GM19239 (cell line): ENCODE measurements around the gene UCN2.
"Not testable (repeated sequence)": the region's sequence is repeated elsewhere in the genome, so short reads cannot be mapped to it uniquely, and the experiment has no call there.

Source experiments
- DNase-seq: peaks from one replicate; pipeline ENCODE4 v3.0.0; 2011; ENCODE audit warnings: low spot score; ENCODE audit not compliant: insufficient read length
- FAIRE-seq: peaks from 2 replicates; lab custom pipeline; 2011; peaks lifted over from hg19 to GRCh38; lab: Jason Lieb, UNC

The UCN2 gene

DNA sequence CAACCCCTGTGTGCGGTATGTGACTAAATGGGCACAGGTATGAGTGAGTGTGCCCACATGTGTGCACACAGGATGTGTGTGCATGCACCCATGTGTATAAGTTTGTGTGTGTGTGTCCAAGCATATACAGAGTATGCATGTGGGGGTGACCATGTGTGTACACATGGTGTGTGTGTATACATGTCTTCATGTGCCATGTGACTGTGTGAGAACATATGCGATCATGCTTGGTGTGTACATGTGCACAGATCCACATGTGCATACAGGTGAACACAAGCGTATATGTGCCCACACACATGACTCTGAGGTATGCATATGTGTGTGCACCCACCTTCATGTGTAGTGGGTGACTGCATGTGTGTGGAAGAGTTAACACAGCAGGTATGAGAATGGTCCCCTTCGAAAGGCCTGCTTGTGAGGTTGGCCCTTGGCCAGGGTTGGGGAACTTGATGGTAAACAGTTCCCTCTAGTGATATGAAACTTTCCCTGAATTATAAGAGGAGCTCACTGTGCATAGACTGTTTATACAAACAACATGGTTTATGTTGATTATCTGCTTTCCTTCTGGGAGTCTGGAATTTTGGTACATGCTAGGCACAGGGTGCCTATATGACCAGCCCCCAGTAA is 17.3 kb downstream of the UCN2 start:
- DNase-seq (no peak), FAIRE-seq (no peak)

DNA sequence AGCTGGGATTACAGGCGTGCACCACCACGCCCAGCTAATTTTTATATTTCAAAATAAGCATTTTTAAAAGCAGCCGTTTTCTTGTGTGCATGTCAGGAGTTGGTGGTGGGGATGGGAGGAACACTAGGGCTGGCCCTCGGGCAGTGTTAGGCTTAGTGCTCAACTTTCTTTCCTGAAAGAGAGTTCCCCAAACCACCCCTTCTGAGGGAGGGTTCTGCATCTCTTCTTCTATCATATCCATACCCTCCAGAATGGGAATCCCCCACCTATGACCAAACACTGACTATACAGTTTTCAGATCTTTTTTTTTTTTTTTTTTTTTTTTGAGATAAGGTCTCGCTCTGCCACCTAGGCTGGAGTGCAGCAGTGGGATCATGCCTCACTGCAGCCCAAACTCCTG is 19.4 kb downstream of the UCN2 start:
- FAIRE-seq, result no peak
- DNase-seq, result no peak

GRCh38 chr3:48543271-48543866 is 20.2 kb downstream of the UCN2 start:
- DNase-seq (no peak), FAIRE-seq (no peak)

- FAIRE-seq, result no peak
- DNase-seq, result no peak
Observed at GRCh38 chr3:48538451-48538850, 25.1 kb downstream of the UCN2 start.

GRCh38 chr3:48536785-48537184 is 26.8 kb downstream of the UCN2 start:
- DNase-seq, result no peak
- FAIRE-seq, result no peak

GRCh38 chr3:48536116-48536515 is 27.5 kb downstream of the UCN2 start:
- no peak for FAIRE-seq
- no peak for DNase-seq

GRCh38 chr3:48535578-48535977 is 28.0 kb downstream of the UCN2 start:
- DNase-seq, result no peak
- no peak for FAIRE-seq

GRCh38 chr3:48532977-48533337 is 30.6 kb downstream of the UCN2 start:
- no peak for DNase-seq
- FAIRE-seq, result no peak

DNA sequence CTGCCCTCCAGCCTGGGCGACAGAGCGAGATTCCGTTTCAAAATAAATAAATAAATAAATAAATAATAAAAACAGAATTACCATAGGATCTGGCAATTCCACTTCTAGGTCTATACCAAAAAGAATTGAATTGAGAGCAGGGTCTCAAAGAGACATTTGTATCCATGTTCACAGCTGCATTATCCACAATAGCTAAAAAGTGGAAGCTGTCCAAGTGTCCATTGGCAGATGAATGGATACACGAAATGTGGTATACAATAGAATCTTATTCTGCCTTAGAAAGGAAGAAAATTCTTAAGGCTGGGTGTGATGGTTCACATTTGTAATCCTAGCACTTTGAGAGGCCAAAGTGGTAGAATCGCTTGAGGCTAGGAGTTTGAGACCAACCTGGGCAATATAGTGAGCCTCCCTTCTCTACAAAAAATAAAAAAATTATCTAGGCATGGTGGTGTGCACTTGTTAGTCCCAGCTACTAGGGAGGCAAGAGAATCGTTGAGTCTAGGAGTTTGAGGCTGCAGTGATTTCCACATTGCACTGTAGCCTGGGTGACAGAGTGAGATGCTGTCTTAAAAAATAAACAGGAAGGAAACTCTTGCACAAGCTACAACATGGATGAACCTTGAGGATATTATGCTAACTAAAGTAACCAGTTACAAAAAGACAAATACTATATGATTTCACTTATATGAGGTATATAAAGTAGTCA is 31.2 kb downstream of the UCN2 start:
- no peak for DNase-seq
- FAIRE-seq, result no peak

- not testable (repeated sequence) for DNase-seq, FAIRE-seq
Observed at GRCh38 chr3:48530701-48531100, 32.9 kb downstream of the UCN2 start.

- FAIRE-seq (no peak), DNase-seq (no peak)
Observed at GRCh38 chr3:48528754-48529153, 34.8 kb downstream of the UCN2 start.

DNA sequence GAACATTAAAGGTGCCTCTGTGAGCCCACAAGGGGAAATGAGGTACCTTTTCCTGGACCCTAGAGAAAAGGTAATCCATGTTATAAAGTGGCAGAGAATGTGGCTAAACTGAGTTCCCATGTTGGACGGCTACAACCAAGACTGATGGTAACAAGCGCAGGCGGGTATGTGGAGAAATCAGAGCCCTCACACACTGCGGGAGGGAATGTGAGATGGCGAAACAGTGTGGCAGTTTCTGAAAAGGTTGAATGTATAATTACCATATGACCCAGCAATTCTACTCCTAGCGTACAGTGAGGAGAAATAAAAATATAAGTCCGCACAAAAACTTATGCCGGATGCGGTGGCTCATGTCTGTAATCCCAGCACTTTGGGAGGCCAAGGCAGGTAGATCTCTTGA is 35.5 kb downstream of the UCN2 start:
- DNase-seq (no peak), FAIRE-seq (no peak)

GRCh38 chr3:48524970-48525369 is 38.6 kb downstream of the UCN2 start:
- FAIRE-seq (no peak), DNase-seq (no peak)

DNA sequence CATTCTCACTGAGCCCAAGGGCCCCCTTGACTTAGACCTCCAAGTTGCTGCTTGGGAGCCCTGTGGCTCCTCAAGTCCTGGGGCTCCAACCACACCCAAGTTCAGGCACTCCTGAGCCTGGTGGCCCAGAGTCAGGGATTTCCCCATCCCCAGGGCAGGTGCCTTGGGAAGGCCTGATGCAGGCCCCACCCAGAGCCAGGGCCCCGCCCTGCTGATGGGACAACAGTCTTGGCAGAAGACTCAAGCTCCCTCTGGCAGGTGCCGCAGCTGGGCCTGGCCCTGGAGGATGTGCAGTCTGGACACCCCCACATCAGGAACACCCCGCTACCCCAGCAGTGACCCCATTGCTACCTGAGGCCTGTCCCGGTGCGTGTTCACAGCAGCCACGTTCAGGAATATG is 41.9 kb downstream of the UCN2 start:
- DNase-seq, result no peak
- no peak for FAIRE-seq

- FAIRE-seq (no peak), DNase-seq (no peak)
Observed at GRCh38 chr3:48519277-48519643, 44.3 kb downstream of the UCN2 start.

DNA sequence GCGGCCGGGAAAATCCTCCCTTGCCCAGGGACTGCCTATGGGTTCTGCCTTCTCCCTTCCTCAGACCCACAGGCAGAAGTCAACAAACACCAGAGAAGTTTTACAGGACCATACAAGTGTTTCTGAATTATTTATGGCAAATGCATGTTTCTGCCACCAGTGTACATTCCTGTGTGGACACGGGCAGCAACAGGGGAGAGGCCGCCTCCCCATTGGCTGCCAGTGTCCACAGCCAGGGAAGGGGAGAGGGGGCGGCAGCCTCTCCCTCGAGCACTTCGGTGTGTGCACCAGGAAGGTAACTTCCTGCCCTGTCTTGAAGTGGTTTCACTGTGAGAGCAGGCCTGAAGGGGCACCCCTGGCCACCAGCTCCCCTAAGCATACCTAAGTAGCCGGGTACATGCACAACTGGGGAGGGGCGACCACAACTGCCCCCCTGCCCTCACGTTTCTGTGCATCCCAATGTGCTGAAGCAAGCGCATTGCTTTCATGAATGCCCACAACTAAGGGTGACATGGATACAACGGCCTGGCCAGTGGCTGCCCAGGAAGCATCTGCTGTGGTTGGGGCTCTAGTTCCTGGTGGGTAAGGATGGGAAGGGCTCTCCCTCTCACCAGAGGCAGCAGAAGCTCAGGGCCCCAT is 44.8 kb downstream of the UCN2 start:
- DNase-seq (no peak), FAIRE-seq (no peak)

DNA sequence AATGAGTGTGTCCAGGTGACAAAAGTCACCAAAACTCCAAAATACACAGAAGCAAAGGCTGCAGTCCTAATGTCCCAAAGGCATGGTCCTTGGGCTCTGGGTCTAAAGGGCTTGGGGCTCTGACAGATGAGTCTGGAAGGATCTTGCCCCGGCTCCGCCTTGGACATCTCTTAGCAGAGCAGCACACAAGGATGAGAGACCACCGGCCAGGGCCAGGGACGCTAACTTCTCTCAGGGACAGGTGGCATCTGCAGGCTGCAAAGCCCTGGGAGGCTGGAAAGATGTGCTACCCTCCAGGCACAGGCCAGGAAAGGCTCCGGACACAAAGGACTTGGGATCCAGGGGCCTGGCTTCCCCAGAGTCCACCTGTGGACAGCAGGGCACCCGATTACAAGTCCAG is 45.5 kb downstream of the UCN2 start:
- no peak for FAIRE-seq
- no peak for DNase-seq

DNA sequence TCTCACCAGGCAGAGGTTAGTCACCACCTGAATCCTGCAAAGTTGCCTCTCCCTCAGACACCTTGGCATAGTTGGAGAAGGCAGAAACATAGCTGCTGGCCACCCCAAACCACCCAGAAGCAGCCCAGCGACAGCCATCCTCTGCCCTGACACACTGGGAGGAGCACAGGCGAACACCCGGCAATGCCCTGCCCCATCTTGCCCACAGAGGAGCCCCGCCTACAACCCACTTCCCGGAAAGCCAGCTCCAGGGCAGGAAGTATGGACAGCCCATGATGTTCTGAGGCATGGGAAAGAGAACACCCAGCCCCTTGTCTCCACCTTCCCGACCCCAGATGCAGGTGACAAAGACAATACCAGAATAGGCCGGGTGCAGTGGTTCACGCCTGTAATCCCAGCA is 47.0 kb downstream of the UCN2 start:
- DNase-seq, result no peak
- no peak for FAIRE-seq

DNA sequence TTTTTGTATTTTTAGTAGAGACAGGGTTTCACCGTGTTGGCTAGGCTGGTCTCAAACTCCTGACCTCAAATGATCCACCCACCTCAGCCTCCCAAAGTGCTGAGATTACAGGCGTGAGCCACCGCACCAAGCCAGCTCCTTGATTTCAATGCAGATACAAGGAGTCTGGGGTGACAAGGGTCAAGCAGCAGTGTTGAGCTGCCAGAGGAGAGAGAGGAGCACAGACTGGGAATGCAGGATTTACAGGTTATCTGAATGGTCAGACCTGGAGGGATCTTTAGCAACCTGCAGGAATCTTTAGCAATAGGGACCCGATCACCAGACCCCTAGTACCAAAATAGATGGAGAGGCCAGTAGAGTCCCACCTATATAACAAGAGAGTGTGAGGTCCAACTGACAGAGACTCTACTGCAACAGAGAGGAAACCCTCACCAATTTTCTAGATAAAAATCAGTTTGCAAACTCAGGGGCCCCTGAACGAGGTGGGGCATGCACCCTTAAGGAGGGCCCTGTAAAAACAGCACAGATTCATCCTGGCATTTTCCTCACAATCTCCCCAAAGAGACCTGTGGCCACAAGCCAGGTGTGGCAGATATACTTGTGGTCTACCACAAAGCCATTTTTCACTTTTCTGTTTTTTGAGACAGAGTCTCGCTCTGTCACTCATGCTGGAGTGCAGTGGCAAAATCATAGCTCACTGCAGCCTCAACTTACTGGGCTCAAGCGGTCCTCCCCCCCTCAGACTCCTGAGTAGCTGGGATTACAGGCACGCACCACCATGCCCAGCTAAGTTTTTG is 49.0 kb downstream of the UCN2 start:
- peak; percentile 64 for FAIRE-seq
- DNase-seq, result no peak
